ENCODE measurements around the gene PIK3R5. TPM values are rescaled to one million over a fixed set of nuclear protein-coding genes. Genes with fewer than 3 reads are reported as not detected.

The PIK3R5 gene
- total RNA-seq, 1 donor from 2014 or later, result 36.8 TPM

DNA sequence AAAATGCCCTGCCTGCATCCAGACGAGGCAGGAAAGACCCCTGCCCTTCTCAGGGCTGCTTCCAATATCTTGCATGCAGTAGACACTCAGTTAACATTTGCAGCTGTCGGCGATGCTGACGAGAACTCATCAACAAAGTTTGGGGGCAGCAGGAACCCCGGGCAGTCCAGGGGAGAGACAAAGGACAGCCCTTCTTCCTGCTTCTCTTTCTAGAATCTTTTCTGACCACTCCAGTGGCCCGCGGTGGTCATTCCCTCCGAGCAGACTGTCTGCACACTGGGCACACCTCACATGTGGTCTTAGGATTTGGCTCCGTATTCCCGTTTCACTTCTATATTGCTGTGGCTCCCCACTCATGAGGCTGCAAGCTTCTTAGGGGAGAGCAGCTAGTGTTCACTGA lies 135.4 kb downstream of the PIK3R5 start:
- intact Hi-C loops (cut with micrococcal nuclease), result no loop called here
- Mint-ChIP-seq H3K27ac (no peak overlapping the region), H3K4me1 (no peaks in the 10 kb centered on the region), H3K27me3 (no peaks in the 10 kb centered on the region), H3K4me3 (no peak overlapping the region), H3K9me3 (no peaks in the 10 kb centered on the region), H3K36me3 (ENCODE audit: low read depth) (peaks cover 8% of the 10 kb centered on the region)
- no peak for DNase-seq

DNA sequence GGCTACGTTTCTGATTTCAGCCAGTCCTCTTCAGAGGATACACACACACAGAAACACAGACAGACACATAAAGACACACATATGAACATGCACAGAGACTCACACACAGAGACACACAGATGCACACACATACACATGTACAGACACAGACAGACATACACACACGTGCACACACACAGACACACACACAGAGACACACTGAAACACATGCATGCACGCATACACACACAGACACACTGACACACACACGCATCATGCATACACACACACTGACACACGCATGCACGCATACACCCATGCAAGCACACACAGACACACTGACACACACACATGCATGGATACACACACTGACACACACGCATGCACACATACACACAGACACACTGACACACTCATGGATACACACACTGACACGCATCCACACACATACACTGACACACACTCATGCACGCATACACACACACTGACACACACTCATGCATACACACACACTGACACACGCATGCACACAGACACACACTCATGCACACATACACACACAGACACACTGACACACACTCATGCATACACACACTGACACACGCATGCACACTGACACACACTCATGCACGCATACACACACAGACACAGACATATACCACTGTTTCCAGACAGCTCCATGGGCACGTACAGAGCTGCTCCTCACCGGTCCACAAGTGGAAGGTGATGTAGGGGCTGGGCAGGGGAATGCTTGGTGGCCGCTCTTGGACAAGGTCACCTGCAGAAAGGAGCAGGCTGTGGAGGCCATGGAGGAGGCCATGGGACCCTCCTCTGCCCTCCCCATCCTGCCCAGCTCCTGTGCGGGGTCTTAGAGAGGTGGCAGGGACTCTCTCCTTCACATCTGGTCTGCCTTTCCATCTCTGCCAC lies 136.2 kb downstream of the PIK3R5 start:
- Mint-ChIP-seq H3K27ac (no peak overlapping the region), H3K27me3 (no peaks in the 10 kb centered on the region), H3K4me1 (no peaks in the 10 kb centered on the region), H3K9me3 (no peaks in the 10 kb centered on the region), H3K4me3 (no peak overlapping the region), H3K36me3 (ENCODE audit: low read depth) (peaks cover 7% of the 10 kb centered on the region)
- DNase-seq, result no peak
- intact Hi-C loops (cut with micrococcal nuclease), result no loop called here

Other genes starting within 250 kb of the PIK3R5 start
- gene CCDC42, start 220.9 kb downstream of the PIK3R5 start, total RNA-seq, result 0.70 and 0.85 TPM in 2 replicates
- gene SPDYE4, start 207.2 kb downstream of the PIK3R5 start, total RNA-seq, result not detected in 2 replicates
- gene MFSD6L, start 166.3 kb downstream of the PIK3R5 start, total RNA-seq, result 0.14 and 0.17 TPM in 2 replicates
- gene PIK3R6, start 98.0 kb downstream of the PIK3R5 start, total RNA-seq, result 3.7 and 4.5 TPM in 2 replicates
- gene NTN1, start 55.8 kb upstream of the PIK3R5 start, total RNA-seq, result 0.43 and 0.51 TPM in 2 replicates

Data from activated CD4-positive, alpha-beta T cell treated with anti-CD3 and anti-CD28 coated beads, Interleukin-2, amount 10 ng/mL, durations not matched to agents 24 days and 14 days (primary cell).